WTC11 (cell line): ENCODE results near the gene STX8.

ENCODE experiments used
- AFF4 ChIP-seq: sonication (generic); formaldehyde crosslinking; IDR thresholded peaks from 2 replicates; pipeline ENCODE4 v1.8.1; 2023; ENCODE audit warnings: mild to moderate bottlenecking, missing genetic modification reagents, borderline replicate concordance
- ATF3 ChIP-seq: sonication (generic); formaldehyde crosslinking; conservative IDR thresholded peaks from 2 replicates; pipeline ENCODE4 v1.8.1; 2022; ENCODE audit warnings: mild to moderate bottlenecking, missing genetic modification reagents
- CBFB ChIP-seq: sonication (generic); formaldehyde crosslinking; IDR thresholded peaks from 2 replicates; pipeline ENCODE4 v1.8.1; 2022; ENCODE audit warnings: mild to moderate bottlenecking, low read depth, missing genetic modification reagents
- CTCF ChIP-seq: fragments of 200-600 bp; IDR thresholded peaks from 2 replicates; pipeline ENCODE4 v1.8.0; 2022; ENCODE audit warnings: antibody characterized with exemption
- NR2C2 ChIP-seq: sonication (generic); formaldehyde crosslinking; IDR thresholded peaks from 2 replicates; pipeline ENCODE4 v1.8.0; 2022; ENCODE audit warnings: mild to moderate bottlenecking, missing genetic modification reagents
- NR3C1 ChIP-seq: sonication (generic); formaldehyde crosslinking; conservative IDR thresholded peaks from 2 replicates; pipeline ENCODE4 v1.8.1; 2023; ENCODE audit warnings: low read depth, mild to moderate bottlenecking, missing genetic modification reagents
- SMAD4 ChIP-seq: sonication (generic); formaldehyde crosslinking; IDR thresholded peaks from 2 replicates; pipeline ENCODE4 v1.8.0; 2022; ENCODE audit warnings: mild to moderate bottlenecking, missing genetic modification reagents
- TEAD4 ChIP-seq: sonication (generic); formaldehyde crosslinking; IDR thresholded peaks from 2 replicates; pipeline ENCODE4 v1.8.0; 2022; ENCODE audit warnings: mild to moderate bottlenecking, missing genetic modification reagents
- USF1 ChIP-seq: sonication (generic); formaldehyde crosslinking; IDR thresholded peaks from 2 replicates; pipeline ENCODE4 v1.8.0; 2022; ENCODE audit warnings: mild to moderate bottlenecking, missing genetic modification reagents
- ZNF416 ChIP-seq: fragments of 250-450 bp; sonication (Bioruptor Pico); IDR thresholded peaks from 2 replicates; pipeline ENCODE4 v1.9.0; 2021; ENCODE audit warnings: mild to moderate bottlenecking, inconsistent platforms

GRCh38 chr17:9213303-9213640, 362.3 kb downstream of the STX8 start:
- TF ChIP-seq CBFB (CRISPR knock-in tag), result no peak
- no peak for TF ChIP-seq NR2C2 (CRISPR knock-in tag)
- no peak for TF ChIP-seq TEAD4 (CRISPR knock-in tag)
- no peak for TF ChIP-seq ZNF416 (CRISPR knock-in tag)
- no peak for TF ChIP-seq CTCF
- no peak for TF ChIP-seq USF1 (CRISPR knock-in tag)
- TF ChIP-seq SMAD4 (CRISPR knock-in tag), result no peak
- TF ChIP-seq NR3C1 (CRISPR knock-in tag), result no peak
- TF ChIP-seq ATF3 (CRISPR knock-in tag), result no peak
- TF ChIP-seq AFF4 (CRISPR knock-in tag), result no peak
